Omental fat pad (tissue), 4 donors: ENCODE data around the gene TOR2A. TPM values are rescaled to one million over a fixed set of nuclear protein-coding genes. Genes with fewer than 3 reads are reported as not detected.

ENCODE experiments used
- ATAC-seq: fragments of 150-250 bp; one replicate; pipeline ENCODE4 v1.9.1; 2016; ENCODE audit warnings: mild to moderate bottlenecking, moderate library complexity; ENCODE audit not compliant: low FRiP score
- DNase-seq: peaks from one replicate; pipeline ENCODE4 v3.0.0-alpha.2; 2019; ENCODE audit warnings: low spot score
- CTCF ChIP-seq, 3 donors: fragments of 450-650 bp; IDR thresholded peaks; one replicate each; pipeline ENCODE4 v1.5.1; 2016 to 2017; ENCODE audit warnings: antibody characterized with exemption in 3 of 3, mild to moderate bottlenecking in 3 of 3, moderate library complexity in 2 of 3
- total RNA-seq, 4 donors: library from RNA; depleted of rRNA; stranded (reverse); fragments of >200 nt; gene quantifications; one replicate each; pipeline ENCODE4 v1.1.0, GENCODE V29; 2016

Gene TOR2A
- total RNA-seq, 4 donors from 2014 or later: 6.2 to 15.8 (median 11.0) TPM

- no peak for TF ChIP-seq CTCF (IDR thresholded peaks at IDR 0.05)
- DNase-seq (no peak), ATAC-seq (peak; percentile 3)
Measured at GRCh38 chr9:127778280-127779135, 43.4 kb upstream of the TOR2A start, which contains the start of gene SH2D3C. SH2D3C (minus strand) TSS chr9:127778666; CDS start chr9:127778627, 39 bp downstream.

DNA sequence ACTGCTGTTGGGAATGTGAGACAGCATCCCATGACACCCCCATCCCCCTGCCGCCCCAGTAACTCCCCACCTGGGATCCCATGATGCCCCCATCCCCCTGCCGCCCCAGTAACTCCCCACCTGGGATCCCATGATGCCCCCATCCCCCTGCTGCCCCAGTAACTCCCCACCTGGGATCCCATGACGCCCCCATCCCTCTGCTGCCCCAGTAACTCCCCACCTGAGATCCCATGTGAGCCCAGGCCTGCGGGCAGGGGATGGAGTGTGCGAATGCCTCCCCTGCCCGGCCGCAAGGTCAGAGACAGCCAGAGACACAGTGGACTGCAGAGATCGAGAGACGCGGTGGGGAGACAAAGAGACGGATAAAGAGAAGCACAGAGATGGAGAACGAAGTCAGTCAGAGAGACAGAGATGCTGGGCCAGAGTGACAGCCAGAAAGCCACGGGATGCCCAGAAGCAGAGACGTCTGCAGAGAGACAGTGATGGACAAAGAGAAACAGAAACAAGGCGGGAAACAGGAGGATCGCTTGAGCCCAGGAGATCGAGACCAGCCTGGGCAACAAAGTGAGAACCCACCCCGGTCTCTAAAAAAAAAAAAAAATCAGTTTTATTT lies 42.4 kb upstream of the TOR2A start:
- TF ChIP-seq CTCF (IDR thresholded peaks at IDR 0.05): no peak
- DNase-seq: no peak
- no peak for ATAC-seq

DNA sequence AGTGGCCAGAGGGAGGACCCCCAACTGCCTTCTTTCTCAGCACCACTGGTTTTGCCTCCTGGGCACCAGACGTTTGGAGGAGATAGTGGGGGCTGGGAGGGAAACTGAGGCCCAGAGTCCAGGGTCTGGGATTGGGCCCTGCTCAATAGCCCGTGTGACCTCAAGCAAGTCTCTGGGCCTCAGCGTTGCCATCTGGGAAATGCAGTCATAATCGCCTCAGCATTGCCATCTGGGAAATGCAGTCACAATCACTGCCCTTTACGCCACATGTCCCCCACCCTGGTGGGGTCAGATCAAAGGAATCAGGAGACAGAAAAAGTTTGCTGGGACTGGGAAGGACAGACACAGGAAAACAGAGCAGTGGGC lies 41.8 kb upstream of the TOR2A start:
- TF ChIP-seq CTCF (IDR thresholded peaks at IDR 0.05): no peak
- DNase-seq (no peak), ATAC-seq (no peak)

GRCh38 chr9:127776195-127776923 lies 41.3 kb upstream of the TOR2A start:
- DNase-seq: no peak
- no peak for TF ChIP-seq CTCF (IDR thresholded peaks at IDR 0.05)
- ATAC-seq: no peak

- no peak for TF ChIP-seq CTCF (IDR thresholded peaks at IDR 0.05)
- no peak for ATAC-seq
- DNase-seq: no peak
Measured at GRCh38 chr9:127773981-127774380, 38.9 kb upstream of the TOR2A start.

DNA sequence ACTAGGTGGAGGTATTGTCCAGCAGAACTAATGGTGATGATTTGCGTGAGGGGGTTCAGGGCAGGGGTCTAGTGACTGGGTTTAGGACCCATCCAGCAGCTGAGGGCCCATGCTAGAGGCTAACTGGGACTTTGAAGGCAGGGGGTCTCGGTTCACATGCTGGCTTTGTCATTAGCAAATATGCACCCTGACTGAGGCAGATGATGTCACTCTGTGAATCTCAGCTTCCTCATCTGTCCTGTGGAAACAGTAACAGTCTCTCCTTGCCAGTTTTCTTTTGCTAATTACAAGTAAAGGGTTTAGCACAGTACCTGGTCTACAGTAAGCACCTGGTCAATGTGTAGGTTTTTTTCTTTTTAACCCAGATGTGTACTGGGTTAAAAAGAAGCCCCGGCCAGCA lies 38.2 kb upstream of the TOR2A start:
- DNase-seq (no peak), ATAC-seq (no peak)
- no peak for TF ChIP-seq CTCF (IDR thresholded peaks at IDR 0.05)
